ENCODE results near the gene CANX. TPM values are rescaled to one million over a fixed set of nuclear protein-coding genes. Genes with fewer than 3 reads are reported as not detected.

The CANX gene
- total and polyA plus RNA-seq, 9 of the 15 experiments (the other 6 are each of a cell fraction or from before 2014, with no cell fraction given), result 155 to 893 (median 589) TPM

GRCh38 chr5:179766021-179766725, 67.4 kb downstream of the CANX start:
- Histone ChIP-seq H3K4me1 (replicated peaks in 1 of 2; ENCODE audit: control insufficient read depth in 2 of 2, insufficient read depth in 2 of 2, low read length in 2 of 2) (peaks cover 30 to 42% of the 10 kb centered on the region in 2 experiments), H2AFZ (ENCODE audit: low read depth, low read length) (0 out of 2 replicates have a peak overlapping the region, but pooled peaks have one; percentile 17), H3K9me1 (ENCODE audit: control insufficient read depth, insufficient read depth, low read length) (peaks cover 14% of the 10 kb centered on the region), H3K79me2 (ENCODE audit: control insufficient read depth, insufficient read depth, low read length) (peaks cover 65% of the 10 kb centered on the region), H4K20me1 (replicated peaks; ENCODE audit: control insufficient read depth, insufficient read depth, low read length) (peaks cover 41% of the 10 kb centered on the region), H3K36me3 (ENCODE audit: control insufficient read depth, insufficient read depth, low read length) (peaks cover 66% of the 10 kb centered on the region), H3K27me3 (ENCODE audit: control insufficient read depth in 2 of 2, insufficient read depth in 2 of 2, low read length in 2 of 2) (no peaks in the 10 kb centered on the region), H3K27ac (ENCODE audit: extremely low read depth, low read depth, low read length) (peak overlapping the region; percentile 69), H3K4me3 (no peak overlapping the region), H3K9ac (ENCODE audit: insufficient read depth in 1 of 2, low read depth in 2 of 2, low read length in 2 of 2) (peak overlapping the region; percentile 36 to 72), H3K4me2 (ENCODE audit: insufficient read depth, low read length) (peak overlapping the region; percentile 46), H3K9me3 (replicated peaks; ENCODE audit: control insufficient read depth, insufficient read depth, low read depth, low read length) (no peaks in the 10 kb centered on the region)
- in situ Hi-C loops (cut with MboI) (no loop called here), intact Hi-C loops (cut with micrococcal nuclease) (loop anchor here (5.0 kb wide), 1 partner anchor 41 kb away; the partner anchor contains the start of gene MGAT4B)
- POLR2A ChIA-PET, result interaction anchor here (1.0 to 2.8 kb wide), 4 partner anchors 11 to 55 kb away, joined by 3 to 8 read pairs (median 4); partner anchors contain the start of gene SQSTM1
- peak; percentile 59 for ATAC-seq
- peak; percentile 26 for FAIRE-seq
- CTCF ChIA-PET (ENCODE audit: low intra/inter-chr PET ratio), result interaction anchor here (0.6 kb wide), 1 partner anchor 42 kb away, joined by 3 read pairs; no protein-coding TSS in a partner anchor
- BruUV-seq (replicated peaks), result no TSS peak
- 43% methylated on average over 17 of the region's 20 CpGs for WGBS (ENCODE audit: insufficient coverage, low coverage, missing lambda C conversion rate)
- DNase-seq (ENCODE audit: extremely low read depth in 1 of 4, low spot score in 3 of 4), result peak; percentile 29 to 73 (median 46)
- peak; percentile 32; the same call in 1 of the 2 replicates for TF ChIP-seq NFE2L1 (tag; IDR thresholded peaks at IDR 0.05; ENCODE audit: borderline replicate concordance, low read depth)
- no peak for TF ChIP-seq PHB2 (IDR thresholded peaks at IDR 0.05; ENCODE audit: low read depth)
- no peak for TF ChIP-seq MTA1 (IDR thresholded peaks at IDR 0.05; ENCODE audit: borderline replicate concordance)
- no peak for TF ChIP-seq ESRRB (CRISPR knock-in tag; IDR thresholded peaks at IDR 0.05; ENCODE audit: borderline replicate concordance)
- no peak for TF ChIP-seq ZNF280A (IDR thresholded peaks at IDR 0.05; ENCODE audit: low read depth, partially characterized antibody)
- 0 out of 2 replicates have a peak, but pooled peaks have one; percentile 79 for TF ChIP-seq ZEB2 (IDR thresholded peaks at IDR 0.05)
- TF ChIP-seq BMI1 (IDR thresholded peaks at IDR 0.05; ENCODE audit: low read length), result no peak
- TF ChIP-seq SIX5 (IDR thresholded peaks at IDR 0.05; ENCODE audit: borderline replicate concordance in 1 of 2, insufficient read depth in 1 of 2, low read depth in 1 of 2, low read length in 2 of 2), result no peak
- TF ChIP-seq POLR2AphosphoS5 (IDR thresholded peaks at IDR 0.05; ENCODE audit: control insufficient read depth, insufficient read depth, low read depth, low read length), result 0 out of 2 replicates have a peak, but pooled peaks have one; percentile 11
- peak; percentile 44; the same call in 1 of the 2 replicates for TF ChIP-seq TEAD4 (IDR thresholded peaks at IDR 0.05; ENCODE audit: low read length)
- no peak for TF ChIP-seq TEAD4 (CRISPR knock-in tag; IDR thresholded peaks at IDR 0.05; ENCODE audit: borderline replicate concordance)
- TF ChIP-seq MTA3 (IDR thresholded peaks at IDR 0.05; ENCODE audit: borderline replicate concordance), result peak; percentile 36; the same call in 1 of the 2 replicates
- peak; percentile 56; the same call in 1 of the 2 replicates for TF ChIP-seq DPF2 (IDR thresholded peaks at IDR 0.05)
- no peak for TF ChIP-seq FOXO4 (CRISPR knock-in tag; IDR thresholded peaks at IDR 0.05)
- peak; percentile 38 for TF ChIP-seq DACH1 (IDR thresholded peaks at IDR 0.05; ENCODE audit: partially characterized antibody)
- no peak for TF ChIP-seq SRSF7 (optimal IDR thresholded peaks at IDR 0.05; ENCODE audit: low read depth, low read length)
- peak; percentile 45; the same call in 1 of the 2 replicates for TF ChIP-seq ZBTB7A (IDR thresholded peaks at IDR 0.05; ENCODE audit: borderline replicate concordance, control insufficient read depth, low read depth, low read length)
- TF ChIP-seq TAL1 (IDR thresholded peaks at IDR 0.05), result peak; percentile 52; the same call in 1 of the 2 replicates
